Measurements from ENCODE around the gene PDZD7.

- TF ChIP-seq, protein P1, sequence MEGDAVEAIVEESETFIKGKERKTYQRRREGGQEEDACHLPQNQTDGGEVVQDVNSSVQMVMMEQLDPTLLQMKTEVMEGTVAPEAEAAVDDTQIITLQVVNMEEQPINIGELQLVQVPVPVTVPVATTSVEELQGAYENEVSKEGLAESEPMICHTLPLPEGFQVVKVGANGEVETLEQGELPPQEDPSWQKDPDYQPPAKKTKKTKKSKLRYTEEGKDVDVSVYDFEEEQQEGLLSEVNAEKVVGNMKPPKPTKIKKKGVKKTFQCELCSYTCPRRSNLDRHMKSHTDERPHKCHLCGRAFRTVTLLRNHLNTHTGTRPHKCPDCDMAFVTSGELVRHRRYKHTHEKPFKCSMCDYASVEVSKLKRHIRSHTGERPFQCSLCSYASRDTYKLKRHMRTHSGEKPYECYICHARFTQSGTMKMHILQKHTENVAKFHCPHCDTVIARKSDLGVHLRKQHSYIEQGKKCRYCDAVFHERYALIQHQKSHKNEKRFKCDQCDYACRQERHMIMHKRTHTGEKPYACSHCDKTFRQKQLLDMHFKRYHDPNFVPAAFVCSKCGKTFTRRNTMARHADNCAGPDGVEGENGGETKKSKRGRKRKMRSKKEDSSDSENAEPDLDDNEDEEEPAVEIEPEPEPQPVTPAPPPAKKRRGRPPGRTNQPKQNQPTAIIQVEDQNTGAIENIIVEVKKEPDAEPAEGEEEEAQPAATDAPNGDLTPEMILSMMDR (IDR thresholded peaks at IDR 0.05; ENCODE audit: extremely low read depth in 1 of 2, insufficient read depth in 1 of 2, low read depth in 1 of 2, low read length in 2 of 2) = no peak
- TF ChIP-seq EZH2 (IDR thresholded peaks at IDR 0.05; ENCODE audit: borderline replicate concordance, low read depth, low read length, severe bottlenecking) = no peak
- TF ChIP-seq POLR2A (IDR thresholded peaks at IDR 0.05; ENCODE audit: low read depth, low read length) = no peak
- no peak for TF ChIP-seq POLR2AphosphoS5 (IDR thresholded peaks at IDR 0.05; ENCODE audit: insufficient read depth, low read depth, low read length)
- TF ChIP-seq JUN (IDR thresholded peaks at IDR 0.05; ENCODE audit: borderline replicate concordance, insufficient read depth, insufficient read length, low read depth) = no peak
- no peak for TF ChIP-seq GATA2 (IDR thresholded peaks at IDR 0.05; ENCODE audit: insufficient read depth, insufficient read length, low read depth, low read length)
- no peak for TF ChIP-seq FOS (IDR thresholded peaks at IDR 0.05; ENCODE audit: borderline replicate concordance, insufficient read depth, low read length)
- TF ChIP-seq, protein P2, sequence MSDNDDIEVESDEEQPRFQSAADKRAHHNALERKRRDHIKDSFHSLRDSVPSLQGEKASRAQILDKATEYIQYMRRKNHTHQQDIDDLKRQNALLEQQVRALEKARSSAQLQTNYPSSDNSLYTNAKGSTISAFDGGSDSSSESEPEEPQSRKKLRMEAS (IDR thresholded peaks at IDR 0.05; ENCODE audit: insufficient read depth, insufficient read length) = no peak
These were observed 42.7 kb upstream of the PDZD7 start for GRCh38 chr10:101073631-101074030.

All from endothelial cell of umbilical vein (primary cell).